Endothelial cell (in vitro differentiated cells): ENCODE data around the gene SPA17. TPM values are rescaled to one million over a fixed set of nuclear protein-coding genes. Genes with fewer than 3 reads are reported as not detected.

Source experiments
- DNase-seq: peaks from one replicate; pipeline ENCODE4 v3.0.0; 2021; ENCODE audit warnings: low spot score
- H3K27ac Mint-ChIP-seq: one replicate; pipeline ENCODE4 v1.8.0; 2021; ENCODE audit warnings: mixed read lengths, inconsistent platforms; ENCODE audit not compliant: unreplicated experiment
- H3K27me3 Mint-ChIP-seq: one replicate; pipeline ENCODE4 v1.8.0; 2021; ENCODE audit warnings: mild to moderate bottlenecking, moderate library complexity, mixed read lengths, inconsistent platforms; ENCODE audit not compliant: unreplicated experiment
- H3K36me3 Mint-ChIP-seq: one replicate; pipeline ENCODE4 v1.8.0; 2021; ENCODE audit warnings: mild to moderate bottlenecking, low read depth, mixed read lengths, inconsistent platforms; ENCODE audit not compliant: unreplicated experiment
- H3K4me1 Mint-ChIP-seq: one replicate; pipeline ENCODE4 v1.8.0; 2021; ENCODE audit warnings: mild to moderate bottlenecking, mixed read lengths, inconsistent platforms; ENCODE audit not compliant: unreplicated experiment
- H3K4me3 Mint-ChIP-seq: one replicate; pipeline ENCODE4 v1.8.0; 2021; ENCODE audit warnings: mild to moderate bottlenecking, mixed read lengths, inconsistent platforms; ENCODE audit not compliant: unreplicated experiment
- H3K9me3 Mint-ChIP-seq: one replicate; pipeline ENCODE4 v1.8.0; 2021; ENCODE audit warnings: mixed read lengths, inconsistent platforms; ENCODE audit not compliant: unreplicated experiment
- total RNA-seq: library from RNA; stranded (reverse); fragmentation: NEBNext Ultra II Directional; extraction: Animal tissue kit (Norgen Biotek cat#: 25700); gene quantifications from one replicate; pipeline ENCODE4 v1.2.1, GENCODE V29; 2021; ENCODE audit not compliant: unreplicated experiment
- TF ChIP-seq, protein P1 (sequence below): fragments of 200-600 bp; sonication (generic); IDR thresholded peaks from one replicate; pipeline ENCODE4 v1.5.0; 2021; ENCODE audit warnings: antibody characterized with exemption; ENCODE audit not compliant: unreplicated experiment

SPA17 gene
- total RNA-seq, 1 donor from 2014 or later = 4.3 TPM

DNA sequence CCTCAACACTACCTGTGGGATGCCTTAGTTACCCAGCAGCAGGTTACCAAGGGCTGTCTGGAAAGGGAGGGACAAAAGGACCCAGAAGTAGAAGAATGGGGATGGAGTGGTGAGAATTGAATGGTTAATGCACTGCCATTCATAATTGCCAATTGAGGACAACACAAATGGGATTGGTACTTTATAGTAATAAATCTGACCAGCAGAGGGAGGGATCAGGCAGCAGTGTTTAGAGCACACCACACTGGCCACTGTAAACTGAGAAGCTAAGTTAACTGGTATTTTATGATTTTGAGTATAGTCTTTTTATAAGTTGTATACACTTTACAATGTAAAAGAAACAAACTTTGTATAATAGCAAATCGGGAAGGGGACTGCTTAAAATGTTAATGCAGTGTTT, 40.3 kb upstream of the SPA17 start:
- H3K36me3 Mint-ChIP-seq = peaks cover 64% of the 10 kb centered on the region
- H3K4me3 Mint-ChIP-seq = peak overlapping the region; percentile 18
- no peaks in the 10 kb centered on the region for H3K9me3 Mint-ChIP-seq
- H3K27ac Mint-ChIP-seq = no peak overlapping the region
- TF ChIP-seq, protein P1, sequence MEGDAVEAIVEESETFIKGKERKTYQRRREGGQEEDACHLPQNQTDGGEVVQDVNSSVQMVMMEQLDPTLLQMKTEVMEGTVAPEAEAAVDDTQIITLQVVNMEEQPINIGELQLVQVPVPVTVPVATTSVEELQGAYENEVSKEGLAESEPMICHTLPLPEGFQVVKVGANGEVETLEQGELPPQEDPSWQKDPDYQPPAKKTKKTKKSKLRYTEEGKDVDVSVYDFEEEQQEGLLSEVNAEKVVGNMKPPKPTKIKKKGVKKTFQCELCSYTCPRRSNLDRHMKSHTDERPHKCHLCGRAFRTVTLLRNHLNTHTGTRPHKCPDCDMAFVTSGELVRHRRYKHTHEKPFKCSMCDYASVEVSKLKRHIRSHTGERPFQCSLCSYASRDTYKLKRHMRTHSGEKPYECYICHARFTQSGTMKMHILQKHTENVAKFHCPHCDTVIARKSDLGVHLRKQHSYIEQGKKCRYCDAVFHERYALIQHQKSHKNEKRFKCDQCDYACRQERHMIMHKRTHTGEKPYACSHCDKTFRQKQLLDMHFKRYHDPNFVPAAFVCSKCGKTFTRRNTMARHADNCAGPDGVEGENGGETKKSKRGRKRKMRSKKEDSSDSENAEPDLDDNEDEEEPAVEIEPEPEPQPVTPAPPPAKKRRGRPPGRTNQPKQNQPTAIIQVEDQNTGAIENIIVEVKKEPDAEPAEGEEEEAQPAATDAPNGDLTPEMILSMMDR = peak; percentile 22
- H3K27me3 Mint-ChIP-seq = no peaks in the 10 kb centered on the region
- DNase-seq = no peak
- H3K4me1 Mint-ChIP-seq = no peaks in the 10 kb centered on the region

DNA sequence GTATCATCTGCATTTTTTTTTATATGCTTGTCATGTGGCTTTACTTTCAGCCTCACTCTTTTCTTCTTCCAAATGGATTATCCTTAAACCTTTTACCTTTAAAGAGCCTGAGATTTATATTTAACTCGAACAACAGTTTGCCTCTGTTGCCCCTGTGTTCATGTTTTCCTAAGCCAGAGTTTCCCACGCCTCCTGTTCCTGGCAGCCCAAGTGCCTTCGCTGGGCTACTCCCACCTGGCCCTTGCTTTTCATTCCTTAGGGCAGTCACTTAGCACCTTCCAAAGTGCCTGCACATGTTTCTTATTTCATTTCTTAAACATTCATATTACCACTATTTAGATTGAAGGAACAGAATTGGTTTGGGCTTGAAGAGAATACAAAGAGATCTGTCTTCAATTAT, 37.8 kb upstream of the SPA17 start:
- Mint-ChIP-seq H3K4me3 (peak overlapping the region; percentile 33), H3K27ac (no peak overlapping the region), H3K36me3 (peaks cover 53% of the 10 kb centered on the region), H3K4me1 (peaks cover 4% of the 10 kb centered on the region), H3K9me3 (no peaks in the 10 kb centered on the region), H3K27me3 (peaks cover 2% of the 10 kb centered on the region)
- no peak for DNase-seq
- TF ChIP-seq, protein P1 = no peak

DNA sequence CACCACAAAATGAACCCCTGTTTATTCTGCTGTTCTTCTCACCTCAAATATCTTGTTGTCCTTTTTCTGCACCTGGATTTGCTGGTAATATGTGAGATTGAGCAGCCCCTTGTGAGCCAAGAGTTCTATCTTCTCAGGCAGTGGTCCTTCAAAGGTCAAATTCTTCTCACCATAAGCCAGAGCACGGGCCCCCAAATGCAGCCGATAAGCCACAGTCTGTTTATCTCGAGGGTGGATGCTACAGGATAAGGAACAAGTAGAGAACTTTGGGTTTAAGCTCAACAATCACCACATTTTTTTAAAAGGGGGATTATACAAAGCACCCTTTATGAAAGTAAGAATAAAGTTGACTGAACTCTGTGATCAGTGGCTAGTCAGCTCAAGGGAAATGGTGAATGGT, 35.2 kb upstream of the SPA17 start:
- Mint-ChIP-seq H3K27me3 (peaks cover 2% of the 10 kb centered on the region), H3K9me3 (no peaks in the 10 kb centered on the region), H3K27ac (peak overlapping the region; percentile 37), H3K4me1 (peaks cover 4% of the 10 kb centered on the region), H3K36me3 (peaks cover 33% of the 10 kb centered on the region), H3K4me3 (peak overlapping the region; percentile 64)
- TF ChIP-seq, protein P1 = no peak
- no peak for DNase-seq

DNA sequence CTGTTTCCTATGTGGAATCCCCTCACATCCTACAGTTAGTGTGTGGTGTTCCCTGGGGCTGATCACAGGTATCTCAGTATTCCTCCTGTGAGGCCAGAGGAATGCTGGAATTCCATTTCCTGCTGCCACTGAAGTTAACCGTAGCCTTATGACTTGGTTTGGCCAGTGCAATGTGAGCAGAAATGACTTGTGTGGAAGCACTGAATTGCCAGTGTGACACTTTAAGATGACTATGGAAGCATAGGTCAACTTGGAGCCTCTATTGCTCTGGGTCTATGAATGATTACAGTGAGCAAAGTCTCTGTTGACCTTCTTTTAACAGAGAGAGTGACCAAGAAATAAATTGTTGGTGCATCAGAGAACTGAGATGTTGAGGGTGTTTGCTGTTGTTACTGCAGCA, 34.5 kb upstream of the SPA17 start:
- H3K27ac Mint-ChIP-seq = no peak overlapping the region
- H3K4me1 Mint-ChIP-seq = peaks cover 4% of the 10 kb centered on the region
- H3K4me3 Mint-ChIP-seq = no peak overlapping the region
- H3K9me3 Mint-ChIP-seq = no peaks in the 10 kb centered on the region
- peaks cover 2% of the 10 kb centered on the region for H3K27me3 Mint-ChIP-seq
- peaks cover 27% of the 10 kb centered on the region for H3K36me3 Mint-ChIP-seq
- no peak for DNase-seq
- TF ChIP-seq, protein P1 = no peak

DNA sequence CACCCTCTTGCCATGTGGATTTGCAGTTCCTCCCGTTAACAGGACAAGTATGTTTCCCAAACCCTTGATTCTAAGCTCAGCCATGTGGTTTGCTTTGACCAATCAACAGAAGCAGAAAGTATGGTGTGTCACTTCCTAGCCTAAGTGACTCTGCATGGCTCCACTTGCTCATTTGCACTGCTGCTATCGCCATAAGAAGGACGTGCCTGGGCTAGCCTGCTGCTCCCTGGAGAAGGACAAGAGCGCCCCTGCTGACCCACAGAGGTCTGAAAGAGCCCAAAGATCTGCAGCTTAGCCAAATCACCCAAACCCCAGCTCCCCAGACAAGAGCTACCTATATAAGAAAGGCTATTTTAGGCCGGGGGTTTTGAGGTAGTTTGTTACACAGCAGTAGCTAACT, 33.0 kb upstream of the SPA17 start:
- Mint-ChIP-seq H3K9me3 (no peaks in the 10 kb centered on the region), H3K27ac (no peak overlapping the region), H3K27me3 (peaks cover 2% of the 10 kb centered on the region), H3K4me3 (no peak overlapping the region), H3K36me3 (peaks cover 27% of the 10 kb centered on the region), H3K4me1 (peaks cover 10% of the 10 kb centered on the region)
- TF ChIP-seq, protein P1 = no peak
- no peak for DNase-seq
